ENCODE results near the gene BACH2. TPM values are rescaled to one million over a fixed set of nuclear protein-coding genes. Genes with fewer than 3 reads are reported as not detected.

BACH2 gene
- total RNA-seq, 4 donors from 2014 or later, result 8.5 to 20.0 (median 13.3) TPM

DNA sequence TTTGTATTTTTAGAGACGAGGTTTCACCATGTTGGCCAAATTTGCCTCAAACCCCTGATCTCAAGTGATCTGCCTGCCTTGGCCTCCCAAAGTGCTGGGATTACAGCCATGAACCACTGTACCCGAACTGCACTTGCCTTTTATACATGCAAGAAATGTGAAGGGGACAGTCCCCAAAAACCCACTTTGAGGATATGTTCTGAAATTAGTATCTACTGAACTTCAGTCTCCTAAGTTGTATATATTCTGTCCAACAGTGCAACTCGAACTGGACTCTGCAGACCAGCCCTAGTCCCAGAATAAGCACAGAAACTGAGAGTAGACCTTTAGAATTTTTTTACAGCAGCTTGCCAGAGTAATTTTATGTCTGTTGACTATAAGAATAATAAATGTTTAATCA lies 28.5 kb downstream of the BACH2 start:
- Histone ChIP-seq H3K4me1 (no peaks in the 10 kb centered on the region), H3K36me3 (no peaks in the 10 kb centered on the region), H3K27ac (no peak overlapping the region), H3K9me3 (no peaks in the 10 kb centered on the region), H3K27me3 (no peaks in the 10 kb centered on the region), H3K4me3 (no peak overlapping the region)
- TF ChIP-seq POLR2A (IDR thresholded peaks at IDR 0.05) (no peak), EP300 (IDR thresholded peaks at IDR 0.05) (no peak), CTCF (IDR thresholded peaks at IDR 0.05) (no peak), POLR2AphosphoS5 (IDR thresholded peaks at IDR 0.05) (no peak)
- WGBS, result 94% methylated on average over 3 of the region's 3 CpGs
- DNase-seq (ENCODE audit: low spot score in 2 of 2), result no peak

DNA sequence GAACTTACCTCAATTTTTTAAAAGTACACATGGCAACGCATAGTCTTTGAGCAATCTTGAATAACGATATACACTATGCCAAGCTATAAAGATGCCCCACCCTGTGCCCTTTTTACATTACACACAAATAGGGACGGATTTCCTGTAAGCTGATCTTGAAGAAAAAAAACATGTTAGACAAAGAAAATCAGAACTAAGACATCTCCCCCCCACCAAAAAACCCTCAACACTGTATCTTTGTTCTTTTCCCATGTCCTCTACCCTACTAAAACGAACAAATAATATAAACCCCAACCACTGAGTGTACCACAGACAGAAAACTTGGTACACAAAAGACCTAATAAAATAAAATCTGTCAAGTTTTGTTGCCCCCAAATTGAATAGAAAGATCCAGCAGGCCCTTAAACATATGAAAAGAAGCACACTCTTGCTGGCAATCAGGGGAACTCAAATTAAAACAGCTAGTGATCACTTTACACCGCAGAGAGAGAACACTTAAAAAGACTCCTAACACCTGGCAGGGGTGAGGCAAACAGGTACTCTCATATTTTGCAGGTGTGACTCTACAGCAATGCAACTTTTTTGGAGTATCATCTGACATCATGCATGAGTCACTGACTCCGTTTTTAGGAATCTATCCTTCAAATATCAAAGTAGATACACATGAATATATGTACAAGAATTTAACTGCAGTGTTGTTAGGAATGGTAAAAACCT lies 29.6 kb downstream of the BACH2 start:
- Histone ChIP-seq H3K4me3 (no peak overlapping the region), H3K36me3 (no peaks in the 10 kb centered on the region), H3K27me3 (no peaks in the 10 kb centered on the region), H3K27ac (no peak overlapping the region), H3K9me3 (no peaks in the 10 kb centered on the region), H3K4me1 (no peaks in the 10 kb centered on the region)
- no peak for DNase-seq (ENCODE audit: low spot score in 2 of 2)
- TF ChIP-seq EP300 (IDR thresholded peaks at IDR 0.05), result no peak
- TF ChIP-seq CTCF (IDR thresholded peaks at IDR 0.05), result no peak
- no peak for TF ChIP-seq POLR2A (IDR thresholded peaks at IDR 0.05)
- no peak for TF ChIP-seq POLR2AphosphoS5 (IDR thresholded peaks at IDR 0.05)
- WGBS, result 55% methylated on average over 6 of the region's 6 CpGs

GRCh38 chr6:90264561-90264960 lies 32.1 kb downstream of the BACH2 start:
- DNase-seq (ENCODE audit: low spot score in 2 of 2), result no peak
- TF ChIP-seq POLR2A (IDR thresholded peaks at IDR 0.05), result no peak
- TF ChIP-seq EP300 (IDR thresholded peaks at IDR 0.05), result no peak
- TF ChIP-seq CTCF (IDR thresholded peaks at IDR 0.05), result no peak
- no peak for TF ChIP-seq POLR2AphosphoS5 (IDR thresholded peaks at IDR 0.05)
- WGBS, result 87% methylated on average over 2 of the region's 2 CpGs
- Histone ChIP-seq H3K4me3 (no peak overlapping the region), H3K36me3 (no peaks in the 10 kb centered on the region), H3K27me3 (no peaks in the 10 kb centered on the region), H3K4me1 (no peaks in the 10 kb centered on the region), H3K27ac (no peak overlapping the region), H3K9me3 (no peaks in the 10 kb centered on the region)

- H3K27ac ChIP-seq, result no peak overlapping the region
- H3K9me3 ChIP-seq, result no peaks in the 10 kb centered on the region
- no peaks in the 10 kb centered on the region for H3K4me1 ChIP-seq
- H3K4me3 ChIP-seq, result no peak overlapping the region
- no peaks in the 10 kb centered on the region for H3K27me3 ChIP-seq
- H3K36me3 ChIP-seq, result no peaks in the 10 kb centered on the region
- TF ChIP-seq POLR2A (IDR thresholded peaks at IDR 0.05) (no peak), POLR2AphosphoS5 (IDR thresholded peaks at IDR 0.05) (no peak), CTCF (IDR thresholded peaks at IDR 0.05) (no peak), EP300 (IDR thresholded peaks at IDR 0.05) (no peak)
- DNase-seq (ENCODE audit: low spot score in 2 of 2), result no peak
Observed at GRCh38 chr6:90263633-90264032, 33.0 kb downstream of the BACH2 start.

- Histone ChIP-seq H3K9me3 (no peaks in the 10 kb centered on the region), H3K27ac (no peak overlapping the region), H3K4me1 (no peaks in the 10 kb centered on the region), H3K36me3 (no peaks in the 10 kb centered on the region), H3K4me3 (no peak overlapping the region), H3K27me3 (no peaks in the 10 kb centered on the region)
- 96% methylated on average over 2 of the region's 2 CpGs for WGBS
- TF ChIP-seq POLR2AphosphoS5 (IDR thresholded peaks at IDR 0.05), result no peak
- TF ChIP-seq EP300 (IDR thresholded peaks at IDR 0.05), result no peak
- no peak for TF ChIP-seq POLR2A (IDR thresholded peaks at IDR 0.05)
- TF ChIP-seq CTCF (IDR thresholded peaks at IDR 0.05), result no peak
- DNase-seq (ENCODE audit: low spot score in 2 of 2), result no peak
Observed at GRCh38 chr6:90261801-90262200, 34.8 kb downstream of the BACH2 start.
